ENCODE measurements around the gene CDSN.

Gene CDSN

GRCh38 chr6:31114970-31115849 is 5.0 kb downstream of the CDSN start:
- no peak for TF ChIP-seq GATA3 (IDR thresholded peaks at IDR 0.05; ENCODE audit: low read depth, low read length)
- no peak for TF ChIP-seq GATA2 (IDR thresholded peaks at IDR 0.05; ENCODE audit: low read depth, low read length)

- TF ChIP-seq GATA2 (IDR thresholded peaks at IDR 0.05; ENCODE audit: low read depth, low read length), result no peak
- no peak for TF ChIP-seq GATA3 (IDR thresholded peaks at IDR 0.05; ENCODE audit: low read depth, low read length)
These were observed 5.7 kb downstream of the CDSN start, which contains the start of gene PSORS1C1 for GRCh38 chr6:31114541-31114878. PSORS1C1 (plus strand) TSS chr6:31114800; CDS start chr6:31129633, 14,833 bp downstream.

GRCh38 chr6:31113861-31114540 is 6.2 kb downstream of the CDSN start:
- TF ChIP-seq GATA2 (IDR thresholded peaks at IDR 0.05; ENCODE audit: low read depth, low read length) (no peak), GATA3 (IDR thresholded peaks at IDR 0.05; ENCODE audit: low read depth, low read length) (no peak)

- TF ChIP-seq GATA2 (IDR thresholded peaks at IDR 0.05; ENCODE audit: low read depth, low read length) (no peak), GATA3 (IDR thresholded peaks at IDR 0.05; ENCODE audit: low read depth, low read length) (no peak)
These were observed 7.8 kb downstream of the CDSN start, which contains the start of gene C6orf15 for GRCh38 chr6:31112478-31112877. C6orf15 (minus strand) TSS chr6:31112575; CDS start chr6:31112555, 20 bp downstream.

GRCh38 chr6:31111712-31112111 is 8.5 kb downstream of the CDSN start:
- TF ChIP-seq GATA3 (IDR thresholded peaks at IDR 0.05; ENCODE audit: low read depth, low read length), result no peak
- no peak for TF ChIP-seq GATA2 (IDR thresholded peaks at IDR 0.05; ENCODE audit: low read depth, low read length)

GRCh38 chr6:31110825-31111582 is 9.2 kb downstream of the CDSN start:
- TF ChIP-seq GATA3 (IDR thresholded peaks at IDR 0.05; ENCODE audit: low read depth, low read length) (no peak), GATA2 (IDR thresholded peaks at IDR 0.05; ENCODE audit: low read depth, low read length) (no peak)

- TF ChIP-seq GATA2 (IDR thresholded peaks at IDR 0.05; ENCODE audit: low read depth, low read length) (no peak), GATA3 (IDR thresholded peaks at IDR 0.05; ENCODE audit: low read depth, low read length) (no peak)
These were observed 13.2 kb downstream of the CDSN start for GRCh38 chr6:31107052-31107451.

- no peak for TF ChIP-seq GATA3 (IDR thresholded peaks at IDR 0.05; ENCODE audit: low read depth, low read length)
These were observed 17.1 kb downstream of the CDSN start for GRCh38 chr6:31103136-31103535.

GRCh38 chr6:31098449-31098938 is 21.8 kb downstream of the CDSN start:
- TF ChIP-seq GATA3 (IDR thresholded peaks at IDR 0.05; ENCODE audit: low read depth, low read length) (no peak), GATA2 (IDR thresholded peaks at IDR 0.05; ENCODE audit: low read depth, low read length) (no peak)

GRCh38 chr6:31096656-31097055 is 23.6 kb downstream of the CDSN start:
- no peak for TF ChIP-seq GATA3 (IDR thresholded peaks at IDR 0.05; ENCODE audit: low read depth, low read length)

- TF ChIP-seq GATA3 (IDR thresholded peaks at IDR 0.05; ENCODE audit: low read depth, low read length), result no peak
- no peak for TF ChIP-seq GATA2 (IDR thresholded peaks at IDR 0.05; ENCODE audit: low read depth, low read length)
These were observed 24.0 kb downstream of the CDSN start for GRCh38 chr6:31096215-31096614.

GRCh38 chr6:31094389-31094881 is 25.8 kb downstream of the CDSN start:
- no peak for TF ChIP-seq GATA3 (IDR thresholded peaks at IDR 0.05; ENCODE audit: low read depth, low read length)
- TF ChIP-seq GATA2 (IDR thresholded peaks at IDR 0.05; ENCODE audit: low read depth, low read length), result no peak

- TF ChIP-seq GATA2 (IDR thresholded peaks at IDR 0.05; ENCODE audit: low read depth, low read length), result no peak
- no peak for TF ChIP-seq GATA3 (IDR thresholded peaks at IDR 0.05; ENCODE audit: low read depth, low read length)
These were observed 27.3 kb downstream of the CDSN start for GRCh38 chr6:31092769-31093505.
